HG03060 (cell line): ENCODE measurements around the gene MRPL19.

ENCODE experiments used
- ATAC-seq: cut with Tn5 transposase; IDR thresholded peaks from one replicate; pipeline ENCODE4 v1.9.1; 2021; ENCODE audit warnings: low read depth, moderate number of reproducible peaks; ENCODE audit not compliant: unreplicated experiment

MRPL19 gene

GRCh38 chr2:75614162-75614651 lies 32.4 kb upstream of the MRPL19 start:
- ATAC-seq: no peak

- ATAC-seq: no peak
These were observed 30.2 kb upstream of the MRPL19 start for GRCh38 chr2:75616406-75616805.

- ATAC-seq: no peak
These were observed 29.6 kb upstream of the MRPL19 start for GRCh38 chr2:75616933-75617332.

GRCh38 chr2:75619956-75620740 lies 26.4 kb upstream of the MRPL19 start:
- ATAC-seq: no peak

- ATAC-seq: no peak
These were observed 25.4 kb upstream of the MRPL19 start for GRCh38 chr2:75621228-75621627.

- ATAC-seq: no peak
These were observed 24.1 kb upstream of the MRPL19 start for GRCh38 chr2:75622500-75622899.

- ATAC-seq: no peak
These were observed 23.7 kb upstream of the MRPL19 start for GRCh38 chr2:75622929-75623328.

- no peak for ATAC-seq
These were observed 18.6 kb upstream of the MRPL19 start for GRCh38 chr2:75627902-75628504.

- no peak for ATAC-seq
These were observed 14.4 kb upstream of the MRPL19 start for GRCh38 chr2:75632091-75632701.

GRCh38 chr2:75632813-75633212 lies 13.8 kb upstream of the MRPL19 start:
- ATAC-seq: no peak

GRCh38 chr2:75633620-75634019 lies 13.0 kb upstream of the MRPL19 start:
- ATAC-seq: no peak

GRCh38 chr2:75634945-75635344 lies 11.6 kb upstream of the MRPL19 start:
- ATAC-seq: no peak

GRCh38 chr2:75637568-75637967 lies 9.0 kb upstream of the MRPL19 start:
- ATAC-seq: no peak

- ATAC-seq: peak; percentile 89
These were observed 5.9 kb upstream of the MRPL19 start for GRCh38 chr2:75640621-75641121.

GRCh38 chr2:75641587-75641986 lies 5.0 kb upstream of the MRPL19 start:
- no peak for ATAC-seq

GRCh38 chr2:75643980-75644379 lies 2.6 kb upstream of the MRPL19 start:
- ATAC-seq: no peak

- ATAC-seq: no peak
These were observed 940 bp upstream of the MRPL19 start for GRCh38 chr2:75645643-75646042.

- peak; percentile 11 for ATAC-seq
These were observed 447 bp upstream of the MRPL19 start for GRCh38 chr2:75646090-75646582.

- ATAC-seq: no peak
These were observed 1.2 kb downstream of the MRPL19 start for GRCh38 chr2:75647771-75648170.

- no peak for ATAC-seq
These were observed 7.4 kb downstream of the MRPL19 start for GRCh38 chr2:75654012-75654411.

GRCh38 chr2:75655861-75656260 lies 9.3 kb downstream of the MRPL19 start:
- no peak for ATAC-seq
